Prostate gland (tissue), 2 donors: ENCODE measurements around the gene FBXW8. TPM values are rescaled to one million over a fixed set of nuclear protein-coding genes. Genes with fewer than 3 reads are reported as not detected.

Source experiments
- DNase-seq: peaks from one replicate; pipeline ENCODE4 v3.0.0-alpha.2; 2019; ENCODE audit warnings: low spot score
- H3K27ac ChIP-seq, 2 donors: fragments of 200-600 bp; sonication (generic); 2 replicates each; pipeline ENCODE4 v1.5.1; 2017 to 2019
- H3K27me3 ChIP-seq: fragments of 200-600 bp; sonication (generic); replicated peaks from 2 replicates; pipeline ENCODE4 v1.5.1; 2019; ENCODE audit not compliant: insufficient read depth
- H3K36me3 ChIP-seq, 2 donors: fragments of 200-600 bp; sonication (generic); 1 replicate in 1 of 2; 2 replicates in 1 of 2; pipeline versions ENCODE4 v1.5.1 to v1.8.1; 2017 to 2019
- H3K4me1 ChIP-seq: fragments of 200-600 bp; sonication (generic); replicated peaks from 2 replicates; pipeline ENCODE4 v1.5.1; 2019
- H3K4me3 ChIP-seq, 2 donors: fragments of 200-600 bp; sonication (generic); 2 replicates each; pipeline ENCODE4 v1.5.1; 2017 to 2019
- H3K9me3 ChIP-seq: fragments of 200-600 bp; sonication (generic); 2 replicates; pipeline ENCODE4 v1.5.1; 2017
- POLR2A ChIP-seq: fragments of 450-650 bp; IDR thresholded peaks from one replicate; pipeline ENCODE4 v1.6.1; 2016; ENCODE audit warnings: antibody characterized with exemption, mild to moderate bottlenecking
- POLR2AphosphoS5 ChIP-seq: sonication (generic); formaldehyde crosslinking; IDR thresholded peaks from one replicate; pipeline ENCODE4 v1.6.1; 2017; ENCODE audit warnings: antibody characterized with exemption
- WGBS: methylation state at CpG from one replicate; pipeline ENCODE4 v1.1.5; 2018; 5-methylcytosine and 5-hydroxymethylcytosine counted together
- intact Hi-C: fragments of 100-400 bp; cut with DNase I; formaldehyde crosslinking; loops from one replicate; pipeline ENCODE4 v1.14.2; 2022
- total RNA-seq, 2 donors: library from RNA; depleted of rRNA; stranded (reverse); fragments of >200 nt; gene quantifications; one replicate each; pipeline ENCODE4 v1.1.0, GENCODE V29; 2016
- TF ChIP-seq, protein P1 (sequence below), 4 experiments: fragments of 200-600 bp in 2 of 4; fragments of 450-650 bp in 2 of 4; sonication (generic) in 2 of 4; IDR thresholded peaks; 1 replicate in 3 of 4; 2 replicates in 1 of 4; pipeline ENCODE4 v1.5.1; 2016 to 2019; ENCODE audit warnings: antibody characterized with exemption in 4 of 4, mild to moderate bottlenecking in 2 of 4, moderate library complexity in 2 of 4

FBXW8 gene
- total RNA-seq, 2 donors from 2014 or later = 20.8 to 26.7 TPM

DNA sequence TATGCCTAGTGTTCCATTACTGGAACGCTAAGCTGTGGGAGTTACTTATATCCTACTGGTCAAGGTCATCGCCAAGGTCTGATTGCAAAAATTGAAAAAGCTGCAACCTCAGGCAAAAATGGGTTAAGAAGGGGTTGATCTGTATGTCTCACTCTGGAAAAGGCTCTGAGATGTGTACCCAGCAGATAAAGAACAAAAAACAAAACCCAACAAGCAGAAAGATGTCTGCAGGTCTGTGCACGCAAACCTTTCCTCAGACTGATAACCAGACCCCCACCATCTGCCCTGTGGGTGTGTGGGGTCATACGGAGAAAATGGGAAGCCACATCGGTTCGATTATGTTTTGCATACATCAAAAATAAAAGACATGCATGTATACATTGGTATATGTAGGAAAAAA lies 132.1 kb downstream of the FBXW8 start:
- TF ChIP-seq POLR2AphosphoS5 (no peak), POLR2A (no peak)
- TF ChIP-seq, protein P1, sequence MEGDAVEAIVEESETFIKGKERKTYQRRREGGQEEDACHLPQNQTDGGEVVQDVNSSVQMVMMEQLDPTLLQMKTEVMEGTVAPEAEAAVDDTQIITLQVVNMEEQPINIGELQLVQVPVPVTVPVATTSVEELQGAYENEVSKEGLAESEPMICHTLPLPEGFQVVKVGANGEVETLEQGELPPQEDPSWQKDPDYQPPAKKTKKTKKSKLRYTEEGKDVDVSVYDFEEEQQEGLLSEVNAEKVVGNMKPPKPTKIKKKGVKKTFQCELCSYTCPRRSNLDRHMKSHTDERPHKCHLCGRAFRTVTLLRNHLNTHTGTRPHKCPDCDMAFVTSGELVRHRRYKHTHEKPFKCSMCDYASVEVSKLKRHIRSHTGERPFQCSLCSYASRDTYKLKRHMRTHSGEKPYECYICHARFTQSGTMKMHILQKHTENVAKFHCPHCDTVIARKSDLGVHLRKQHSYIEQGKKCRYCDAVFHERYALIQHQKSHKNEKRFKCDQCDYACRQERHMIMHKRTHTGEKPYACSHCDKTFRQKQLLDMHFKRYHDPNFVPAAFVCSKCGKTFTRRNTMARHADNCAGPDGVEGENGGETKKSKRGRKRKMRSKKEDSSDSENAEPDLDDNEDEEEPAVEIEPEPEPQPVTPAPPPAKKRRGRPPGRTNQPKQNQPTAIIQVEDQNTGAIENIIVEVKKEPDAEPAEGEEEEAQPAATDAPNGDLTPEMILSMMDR (IDR thresholded peaks at IDR 0.05) = no peak
- WGBS = 71% methylated on average over 6 of the region's 6 CpGs
- Histone ChIP-seq H3K36me3 (no peaks in the 10 kb centered on the region), H3K27me3 (no peaks in the 10 kb centered on the region), H3K27ac (no peak overlapping the region), H3K4me1 (no peaks in the 10 kb centered on the region), H3K4me3 (no peak overlapping the region), H3K9me3 (no peaks in the 10 kb centered on the region)
- DNase-seq = no peak
- intact Hi-C loops = no loop called here

DNA sequence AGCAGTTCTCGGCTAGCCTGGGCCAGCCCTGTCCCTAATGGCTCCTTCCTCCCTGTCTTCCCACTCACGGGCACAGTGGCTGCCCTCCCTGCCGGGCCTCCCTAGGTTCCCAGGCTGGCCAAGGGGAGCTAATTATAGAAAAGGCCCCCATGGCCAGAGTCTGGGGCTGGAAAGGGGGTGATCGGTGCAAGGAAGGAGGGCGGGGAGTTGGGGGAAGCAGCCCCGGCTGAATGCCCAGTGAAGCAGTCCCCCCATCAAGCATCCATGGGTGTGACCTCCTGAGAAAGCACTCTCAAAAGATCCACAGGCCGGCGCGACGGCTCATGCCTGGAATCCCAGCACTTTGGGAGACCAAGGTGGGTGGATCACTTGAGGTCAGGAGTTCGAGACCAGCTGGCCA lies 133.6 kb downstream of the FBXW8 start:
- intact Hi-C loops = no loop called here
- H3K9me3 ChIP-seq = no peaks in the 10 kb centered on the region
- no peak overlapping the region for H3K4me3 ChIP-seq
- no peak for TF ChIP-seq POLR2A
- TF ChIP-seq, protein P1 (IDR thresholded peaks at IDR 0.05) = no peak
- H3K27ac ChIP-seq = no peak overlapping the region
- no peak for DNase-seq
- no peaks in the 10 kb centered on the region for H3K27me3 ChIP-seq
- WGBS = 94% methylated on average over 11 of the region's 11 CpGs
- no peaks in the 10 kb centered on the region for H3K36me3 ChIP-seq
- H3K4me1 ChIP-seq = no peaks in the 10 kb centered on the region

DNA sequence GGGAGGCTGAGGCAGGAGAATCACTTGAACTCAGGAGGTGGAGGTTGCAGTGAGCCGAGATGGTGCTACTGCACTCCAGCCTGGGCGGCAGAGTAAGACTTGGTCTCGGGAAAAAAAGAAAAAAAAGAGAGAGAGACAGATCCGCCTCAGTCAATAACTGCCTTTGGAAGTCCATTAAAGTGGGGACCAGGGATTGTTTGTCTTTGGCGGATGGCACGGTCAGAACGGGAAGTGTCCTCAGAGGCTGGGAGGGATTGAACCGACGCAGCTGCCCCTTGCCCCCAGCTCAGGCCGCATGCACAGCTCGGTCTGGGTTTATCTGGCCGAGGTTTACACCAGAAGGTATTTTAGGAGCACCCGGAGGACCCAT lies 134.0 kb downstream of the FBXW8 start:
- no peak for DNase-seq
- no peaks in the 10 kb centered on the region for H3K27me3 ChIP-seq
- no peaks in the 10 kb centered on the region for H3K9me3 ChIP-seq
- WGBS = 65% methylated on average over 13 of the region's 13 CpGs
- no peaks in the 10 kb centered on the region for H3K4me1 ChIP-seq
- H3K36me3 ChIP-seq = no peaks in the 10 kb centered on the region
- intact Hi-C loops = no loop called here
- no peak for TF ChIP-seq POLR2A
- TF ChIP-seq POLR2AphosphoS5 = no peak
- H3K27ac ChIP-seq = no peak overlapping the region
- no peak overlapping the region for H3K4me3 ChIP-seq

DNA sequence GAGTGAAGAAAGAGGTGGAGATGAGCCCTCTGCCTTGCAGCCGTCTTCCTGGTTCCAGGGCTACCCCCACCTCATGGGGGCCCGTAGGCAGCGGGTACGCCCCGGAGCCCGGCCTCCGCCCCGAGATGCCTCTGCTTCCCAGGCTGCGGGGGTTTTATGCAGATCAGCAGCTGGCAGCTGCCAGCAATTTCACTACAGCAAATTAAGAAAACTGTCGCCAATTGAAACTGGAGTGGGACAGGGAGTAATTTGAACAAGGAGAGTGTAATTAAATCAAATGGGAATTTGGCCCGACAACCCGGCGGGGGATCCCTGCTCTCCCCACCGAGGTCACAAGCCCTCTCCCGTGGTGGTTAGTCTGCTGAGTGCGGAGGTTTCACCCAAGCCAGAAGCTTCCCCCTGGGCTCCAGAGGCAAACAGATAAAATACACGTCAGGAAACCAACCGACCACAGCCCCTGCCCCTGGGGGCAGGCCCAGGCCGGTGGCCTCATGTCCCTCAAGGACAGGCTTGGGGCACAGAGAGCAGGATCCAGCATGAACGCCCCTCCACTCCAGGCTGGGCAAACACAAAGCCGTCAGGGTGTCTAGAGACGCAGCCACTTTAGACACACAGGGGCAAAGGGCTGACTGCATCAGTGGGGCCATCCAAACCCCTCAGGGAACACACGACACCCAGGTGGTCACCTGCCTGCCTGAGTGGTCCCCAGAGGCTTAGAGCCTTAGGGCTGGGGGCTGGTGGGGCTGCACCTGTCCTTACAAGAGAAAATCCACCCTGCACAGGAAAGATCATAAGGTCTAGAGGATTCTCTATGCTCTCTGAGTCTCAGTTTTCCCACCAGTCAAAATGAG lies 134.6 kb downstream of the FBXW8 start:
- TF ChIP-seq POLR2A (no peak), POLR2AphosphoS5 (no peak)
- TF ChIP-seq, protein P1 (IDR thresholded peaks at IDR 0.05) = no peak
- Histone ChIP-seq H3K4me3 (no peak overlapping the region), H3K4me1 (no peaks in the 10 kb centered on the region), H3K36me3 (no peaks in the 10 kb centered on the region), H3K9me3 (no peaks in the 10 kb centered on the region), H3K27me3 (no peaks in the 10 kb centered on the region), H3K27ac (no peak overlapping the region)
- 55% methylated on average over 23 of the region's 23 CpGs for WGBS
- no peak for DNase-seq
- intact Hi-C loops = no loop called here

DNA sequence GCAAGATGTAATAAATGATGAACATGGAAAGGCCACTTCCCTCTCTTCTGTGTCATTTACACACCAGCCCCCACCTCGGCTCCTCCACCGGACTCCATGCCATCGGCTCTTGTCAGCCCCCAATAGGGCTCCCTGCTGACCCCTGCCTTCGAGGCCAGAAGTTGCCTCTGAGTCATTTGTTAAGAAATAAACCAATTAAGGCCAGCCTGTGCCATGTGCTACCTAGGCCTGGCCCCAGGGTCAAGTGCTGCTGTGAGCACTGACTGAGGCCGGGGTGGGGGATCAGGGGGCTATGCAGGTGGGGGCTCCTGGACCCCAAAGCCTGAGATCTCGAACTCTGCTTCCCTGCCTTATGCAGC lies 135.2 kb downstream of the FBXW8 start:
- no peaks in the 10 kb centered on the region for H3K36me3 ChIP-seq
- TF ChIP-seq POLR2AphosphoS5 = no peak
- TF ChIP-seq POLR2A = no peak
- TF ChIP-seq, protein P1 (IDR thresholded peaks at IDR 0.05) = no peak
- no peak overlapping the region for H3K27ac ChIP-seq
- no peaks in the 10 kb centered on the region for H3K9me3 ChIP-seq
- WGBS = 78% methylated on average over 6 of the region's 6 CpGs
- no peak overlapping the region for H3K4me3 ChIP-seq
- H3K4me1 ChIP-seq = no peaks in the 10 kb centered on the region
- H3K27me3 ChIP-seq = no peaks in the 10 kb centered on the region
- no peak for DNase-seq
- intact Hi-C loops = no loop called here
